HG03045 (cell line): ENCODE results near the gene FKBP14.

Experiments used
- ATAC-seq: cut with Tn5 transposase; IDR thresholded peaks from one replicate; pipeline ENCODE4 v1.9.1; 2021; ENCODE audit warnings: mild to moderate bottlenecking, moderate library complexity; ENCODE audit not compliant: unreplicated experiment

Gene FKBP14

DNA sequence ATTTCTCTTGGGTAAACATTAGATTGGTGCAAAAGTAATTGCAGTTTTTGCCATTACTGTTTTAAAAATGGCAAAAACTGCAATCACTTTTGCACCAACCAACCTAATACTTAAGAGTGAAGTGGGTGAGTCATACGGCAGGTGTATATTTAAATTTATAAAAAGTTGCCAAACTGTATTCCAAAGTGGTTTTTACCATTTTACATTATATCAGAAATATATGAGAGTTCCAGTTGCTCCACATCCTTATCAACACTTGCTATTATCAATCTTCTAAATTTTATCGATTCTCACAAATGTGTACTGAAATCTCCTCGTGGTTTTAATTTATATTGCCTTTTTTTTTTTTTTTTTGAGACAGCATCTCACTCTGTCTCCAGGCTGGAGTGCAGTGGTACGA is 33.4 kb downstream of the FKBP14 start:
- ATAC-seq, result no peak

DNA sequence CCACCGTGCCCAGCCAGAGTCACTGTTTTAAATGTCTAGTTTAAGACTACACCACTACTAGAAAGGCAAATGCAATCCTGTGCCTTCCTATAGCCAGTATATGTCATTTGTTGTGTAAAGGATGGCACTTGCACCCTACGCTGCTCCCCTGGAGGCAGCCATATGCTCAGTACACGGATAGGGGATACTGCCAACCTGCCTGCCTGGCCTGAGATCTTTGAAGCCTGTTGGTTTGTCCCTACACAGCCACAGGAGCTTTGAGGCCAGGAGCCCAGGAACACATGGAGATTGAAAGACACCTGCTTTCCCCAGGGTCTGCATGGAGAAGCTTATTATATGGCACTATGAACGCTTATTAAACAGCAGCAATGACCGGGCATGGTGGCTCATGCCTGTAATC is 34.6 kb downstream of the FKBP14 start:
- ATAC-seq, result no peak

DNA sequence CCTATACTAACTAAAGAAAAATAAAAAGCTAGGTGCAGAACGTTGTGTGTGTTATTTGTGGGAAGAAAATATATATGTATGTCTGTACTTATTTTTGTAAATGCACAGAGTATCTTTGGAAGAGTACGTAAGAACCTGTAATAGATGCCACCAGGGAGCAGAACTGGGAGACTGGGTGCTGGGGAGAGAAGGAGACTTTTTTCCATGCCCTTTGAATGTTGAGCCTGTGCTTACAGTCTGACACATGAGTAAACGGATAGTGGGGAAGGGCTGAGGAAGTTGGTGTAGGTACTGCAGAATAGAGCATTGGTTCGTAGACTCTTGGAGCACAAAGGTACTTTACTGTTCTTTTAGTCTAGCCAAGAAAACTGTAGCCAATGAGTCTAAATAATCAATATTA is 35.6 kb downstream of the FKBP14 start:
- ATAC-seq, result no peak

DNA sequence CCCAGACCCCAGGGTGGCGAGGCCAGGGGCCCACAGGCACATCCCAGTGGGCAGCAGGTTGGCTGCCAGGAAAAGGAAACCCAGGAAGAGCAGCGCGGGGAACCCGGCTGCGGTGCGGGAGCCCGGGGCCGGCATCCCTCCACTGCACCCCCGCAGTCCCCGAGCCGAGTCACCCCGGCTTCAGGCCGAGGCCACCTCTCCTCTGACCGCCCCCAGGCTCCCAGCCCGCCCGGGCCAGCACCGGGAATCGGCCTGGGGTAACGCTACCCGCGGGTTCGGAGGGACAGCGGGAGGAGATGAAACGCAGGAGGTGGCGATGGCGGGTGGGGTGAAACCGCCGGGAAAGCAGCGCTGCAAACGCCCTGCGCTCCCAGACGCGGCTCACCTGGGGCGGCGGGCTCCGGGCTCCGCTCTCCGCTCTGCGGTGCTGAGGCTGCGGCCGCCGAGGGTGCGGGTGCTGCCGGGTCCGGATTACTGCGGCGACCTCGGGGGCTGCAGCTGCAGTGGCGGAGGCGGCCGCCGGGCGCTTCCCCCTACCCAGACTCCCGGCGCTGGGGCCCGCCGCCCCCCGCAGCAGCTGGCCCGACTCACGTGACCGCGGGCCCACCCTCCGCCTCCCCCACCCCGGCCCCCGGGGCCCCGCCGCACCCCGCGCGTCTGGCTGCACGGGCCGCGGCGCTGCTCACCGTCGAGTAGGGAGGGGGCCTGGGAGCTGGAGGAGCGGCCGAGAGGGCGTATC is 37.1 kb downstream of the FKBP14 start, which contains the start of gene SCRN1:
Gene SCRN1 (minus strand): TSS at position 545 of the 739 bp plus-strand sequence. CDS start 20,734 bp downstream, outside the sequence.
- ATAC-seq, result peak; percentile 41

DNA sequence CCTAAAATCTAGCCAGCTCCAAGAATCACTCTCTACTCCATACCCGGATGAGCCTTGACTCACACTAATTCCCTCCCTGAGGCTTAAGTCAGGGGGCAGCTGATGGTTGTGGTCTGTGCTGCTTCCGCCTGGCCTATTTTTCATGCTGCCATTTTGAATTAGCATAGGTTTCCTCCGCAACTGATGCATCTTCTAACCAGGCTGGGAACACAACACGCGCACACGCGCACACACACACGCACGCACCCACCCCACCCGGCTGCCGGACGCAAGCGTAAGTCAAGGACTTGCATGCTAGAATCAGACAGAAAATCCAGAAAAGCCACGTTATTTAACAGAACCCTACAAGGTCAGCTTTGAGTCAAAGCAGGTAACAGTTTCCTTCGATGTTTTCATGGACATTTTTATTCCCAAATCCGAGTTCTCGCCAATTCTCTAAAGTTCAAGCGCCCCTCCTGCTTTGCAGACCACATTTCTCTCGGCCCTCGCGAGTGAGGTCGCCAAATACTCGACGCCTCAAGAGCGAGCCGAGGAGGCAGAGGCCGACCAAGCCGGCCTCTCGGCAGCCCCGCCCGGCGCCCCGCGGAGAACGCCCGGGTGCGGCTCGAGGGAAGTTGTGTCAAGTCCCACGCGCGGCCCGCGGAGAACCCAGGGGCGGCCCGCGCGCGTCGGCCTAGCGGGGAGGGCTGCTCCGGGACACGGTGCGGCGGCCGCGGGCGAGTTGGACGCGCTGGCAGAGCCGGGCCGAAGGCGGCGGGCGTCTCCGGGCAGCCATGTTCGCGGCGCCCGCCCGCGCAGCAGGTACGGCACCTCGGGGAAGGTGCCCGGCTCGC is 37.9 kb downstream of the FKBP14 start:
- ATAC-seq, result peak; percentile 37

DNA sequence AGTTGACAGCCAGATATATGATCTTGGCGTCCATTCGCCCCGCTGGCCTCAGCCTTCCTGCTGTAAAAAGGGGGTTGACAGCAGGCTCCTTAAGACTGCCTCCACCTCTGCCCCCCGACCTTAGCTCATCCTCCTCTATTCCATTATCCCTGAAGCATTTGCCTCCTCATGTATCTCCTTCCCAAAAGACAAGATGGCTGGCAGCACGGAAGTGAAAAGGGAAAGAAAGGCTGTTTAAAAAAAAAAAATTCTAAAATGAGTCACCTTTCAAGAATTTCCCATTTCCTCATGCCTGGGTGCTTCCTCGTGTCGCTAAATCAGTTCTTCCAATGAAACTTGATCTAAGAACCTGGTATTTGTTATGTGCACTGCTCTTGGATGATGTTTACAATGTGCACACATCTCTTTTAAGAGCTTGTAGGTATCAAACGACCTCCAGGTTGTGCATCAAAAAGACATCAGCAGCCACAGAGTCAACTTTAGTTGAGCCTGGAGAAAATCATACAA is 38.6 kb downstream of the FKBP14 start:
- no peak for ATAC-seq

DNA sequence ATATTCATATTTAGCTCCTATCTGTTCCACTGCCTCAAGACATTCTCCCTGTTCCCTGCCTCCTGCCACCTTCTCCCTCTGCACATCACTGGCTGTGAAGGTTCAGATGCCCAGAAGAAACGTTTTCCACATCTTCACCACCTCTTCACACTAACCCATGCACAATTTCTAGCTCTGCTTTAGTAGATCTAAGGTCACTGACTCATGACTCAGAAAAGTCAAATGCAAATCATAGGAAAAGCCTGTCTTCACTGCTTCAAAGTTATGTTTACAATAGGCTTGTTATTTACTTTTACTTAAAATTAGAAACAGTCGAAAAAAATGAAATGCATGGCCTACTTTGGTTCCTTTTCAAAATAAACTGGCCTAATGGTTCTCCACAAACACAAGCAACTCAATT is 39.4 kb downstream of the FKBP14 start:
- no peak for ATAC-seq

DNA sequence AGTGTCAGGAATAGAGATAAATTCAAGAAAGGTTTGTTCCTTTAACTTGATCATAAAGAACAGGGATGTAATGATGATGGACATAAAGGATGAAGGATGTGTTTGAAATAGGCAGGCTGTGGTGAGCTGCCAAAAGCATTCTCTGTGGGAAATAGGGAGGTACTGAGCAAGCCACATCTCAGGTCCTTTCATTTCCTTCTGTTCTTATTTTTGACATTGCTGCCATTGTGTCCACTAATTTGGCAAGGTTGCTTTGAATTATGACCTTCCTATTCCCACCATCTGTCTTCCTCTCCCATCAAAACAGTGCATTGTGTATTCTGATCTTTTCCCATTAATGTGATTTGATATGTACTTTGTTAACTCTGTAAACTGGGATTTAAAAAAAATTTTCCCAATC is 46.4 kb downstream of the FKBP14 start:
- no peak for ATAC-seq

DNA sequence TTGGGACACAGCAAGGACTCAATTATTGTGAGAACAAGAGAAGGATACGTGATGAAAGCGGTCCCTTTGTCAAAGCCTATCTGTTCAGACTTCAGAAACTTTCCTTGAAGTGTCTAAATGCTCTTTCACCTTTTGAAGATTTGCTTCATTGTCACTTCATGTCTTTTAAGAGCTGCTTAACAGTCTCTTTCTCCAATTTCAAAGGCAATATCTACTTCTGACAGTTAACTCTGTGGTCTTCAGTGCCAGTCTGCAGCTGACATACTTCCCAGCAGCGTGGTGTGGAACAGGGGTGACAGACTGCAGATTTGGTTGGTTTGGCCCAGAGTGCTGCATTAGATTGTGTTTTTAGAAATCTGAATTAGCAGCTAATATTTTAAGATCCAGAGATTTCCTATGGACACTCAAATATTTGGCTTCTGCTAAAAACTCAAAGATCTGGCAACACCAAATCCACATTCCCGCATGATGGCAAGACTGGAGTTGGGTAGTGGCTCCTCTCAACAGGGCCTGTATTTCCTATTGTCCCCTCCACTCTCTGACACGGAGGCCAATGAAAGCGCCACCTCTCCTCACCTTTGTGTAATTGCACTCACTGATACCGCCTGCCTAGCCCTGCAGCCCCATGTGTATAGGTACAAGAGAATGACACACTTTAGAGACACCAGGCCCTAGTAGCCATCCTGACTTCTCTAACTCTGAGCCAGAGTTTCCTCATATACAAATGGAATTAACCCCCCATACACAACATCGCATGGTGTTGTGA is 48.4 kb downstream of the FKBP14 start:
- no peak for ATAC-seq

DNA sequence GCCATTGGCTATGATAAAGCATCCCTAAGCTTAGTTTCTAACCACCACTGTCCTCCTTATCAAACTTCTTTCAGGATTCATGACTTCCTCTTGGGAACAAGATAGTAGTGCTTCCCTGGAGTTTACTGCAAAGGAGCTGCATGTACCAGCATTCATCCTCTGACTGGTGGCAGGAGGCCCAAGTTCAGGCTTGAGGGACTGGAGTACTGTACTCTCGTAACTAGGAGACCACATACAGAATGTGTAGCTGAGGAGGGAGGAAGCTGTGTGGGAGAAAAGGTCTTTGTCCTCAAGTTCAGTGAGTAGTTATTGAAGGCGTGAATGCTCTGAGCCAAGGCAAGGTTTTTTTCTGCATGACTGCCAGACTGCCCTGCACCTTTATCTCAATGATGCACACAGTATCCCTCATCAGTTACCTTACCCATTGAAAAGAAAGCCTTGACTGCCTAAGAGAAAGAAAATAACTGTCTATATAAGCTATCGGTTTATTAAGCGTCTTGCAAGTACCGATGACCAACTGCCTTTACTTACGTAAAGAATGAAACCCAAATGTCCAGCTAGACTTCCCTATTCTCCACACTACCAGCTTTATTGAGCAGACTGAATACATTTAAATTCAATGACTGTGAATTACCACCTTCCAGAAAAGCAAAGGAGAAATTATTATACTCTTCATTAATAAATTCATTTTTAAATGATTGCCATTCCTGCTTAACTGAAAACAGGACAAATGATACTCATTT is 49.7 kb downstream of the FKBP14 start:
- ATAC-seq, result no peak

DNA sequence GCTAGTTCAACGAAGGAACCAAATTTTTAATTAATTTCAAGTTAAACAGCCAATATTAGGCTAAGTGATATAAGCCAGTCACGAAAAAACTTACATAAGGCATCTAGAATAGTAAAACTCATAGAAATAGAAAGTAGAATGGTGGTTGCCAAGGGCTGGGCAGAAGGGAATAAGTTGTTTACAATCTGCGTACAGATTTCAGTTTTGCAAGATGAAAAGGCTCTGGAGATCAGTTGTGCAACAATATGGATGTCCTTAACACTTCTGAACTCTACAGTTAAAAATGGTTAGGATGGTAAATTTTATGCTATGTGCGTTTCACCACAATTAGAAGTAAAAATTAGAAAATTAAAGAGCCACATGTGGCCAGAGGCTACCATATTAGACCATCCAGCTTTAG is 50.2 kb downstream of the FKBP14 start:
- ATAC-seq, result no peak

DNA sequence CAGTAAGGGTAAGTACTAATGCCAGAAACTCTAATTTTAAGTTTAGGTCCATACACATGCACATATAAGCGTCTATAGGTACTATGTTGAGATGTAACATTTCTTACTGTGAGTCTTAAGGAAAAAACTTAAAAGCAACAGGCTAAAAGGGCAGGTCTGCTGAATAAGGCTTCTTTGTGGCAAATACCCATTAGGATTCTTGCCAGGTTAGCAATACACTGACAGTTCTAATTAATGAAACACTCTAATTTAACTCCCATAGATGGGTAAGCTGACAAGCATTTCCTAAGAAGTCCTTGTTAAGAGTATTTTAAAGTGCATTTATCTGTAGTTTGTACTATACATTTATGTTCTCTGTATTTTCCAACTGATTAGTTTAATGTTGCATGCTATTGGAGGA is 50.9 kb downstream of the FKBP14 start:
- ATAC-seq, result no peak

DNA sequence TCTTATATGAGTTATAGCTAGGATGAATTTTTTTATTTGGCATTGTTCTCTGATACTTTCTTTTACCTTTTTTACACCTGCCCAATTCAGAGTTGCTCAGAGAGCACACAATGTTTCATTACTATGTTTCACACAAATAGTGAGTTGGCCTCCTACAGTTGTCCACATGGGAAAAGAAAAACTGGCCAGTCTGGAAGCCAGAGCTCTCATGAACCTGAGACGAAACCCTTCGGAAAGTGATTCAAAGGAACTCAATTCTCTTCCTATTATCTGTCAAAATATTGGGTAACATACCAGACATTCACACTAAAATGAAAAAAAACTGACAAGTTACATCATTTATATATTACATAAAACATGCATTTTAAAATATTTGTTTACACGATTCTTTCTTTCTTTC is 52.2 kb downstream of the FKBP14 start:
- no peak for ATAC-seq

DNA sequence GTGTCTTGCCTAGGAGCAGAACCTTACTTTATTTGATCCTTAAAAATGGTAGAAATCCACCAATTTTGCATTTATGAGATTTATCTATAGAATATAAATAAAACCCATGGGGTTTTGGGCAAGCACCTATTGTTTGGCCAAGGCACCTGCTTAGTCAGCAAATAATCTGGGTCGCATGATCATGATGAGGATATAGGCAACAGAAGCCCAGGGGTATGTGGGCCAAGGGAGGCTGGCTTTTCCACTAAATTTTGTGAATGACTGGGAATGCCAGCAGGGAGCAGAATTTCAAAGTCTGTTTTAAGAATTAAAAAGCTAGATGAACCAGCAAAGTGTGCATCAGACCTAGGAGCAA is 54.2 kb downstream of the FKBP14 start:
- ATAC-seq, result no peak

DNA sequence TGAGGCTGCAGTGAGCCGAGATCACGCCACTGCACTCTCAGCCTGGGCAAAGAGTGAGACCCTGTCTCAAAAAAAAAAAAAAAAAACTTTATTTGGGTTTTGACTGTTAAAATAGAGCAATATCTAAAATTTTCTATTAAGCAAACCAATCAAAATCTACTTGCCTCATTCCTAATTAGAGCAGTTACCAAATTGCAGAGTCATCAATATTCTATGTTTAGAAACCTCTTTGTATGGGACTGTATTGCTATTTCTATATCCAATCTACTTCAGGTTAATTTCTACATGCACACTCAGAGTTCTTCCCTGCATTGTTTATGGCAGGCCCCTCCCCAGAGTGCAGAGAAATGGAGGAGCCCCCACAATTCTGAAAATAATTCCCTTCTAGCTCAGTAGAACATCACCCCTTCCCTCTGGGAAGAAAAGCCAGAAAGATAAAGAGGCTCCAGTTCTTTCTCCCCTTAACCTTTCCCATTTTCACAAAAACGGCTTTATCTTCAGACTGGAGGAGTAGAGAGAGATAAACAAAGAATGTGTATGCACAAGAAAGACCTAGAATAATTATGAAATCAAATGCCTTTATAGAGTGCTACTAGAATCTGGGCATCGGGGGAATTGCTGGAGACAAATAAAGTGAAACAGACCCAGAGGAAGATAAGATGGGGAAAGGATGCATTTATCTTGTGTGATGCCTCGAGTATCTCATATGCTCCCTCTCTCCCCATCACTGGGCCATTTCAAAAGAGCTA is 54.8 kb downstream of the FKBP14 start:
- ATAC-seq, result no peak

DNA sequence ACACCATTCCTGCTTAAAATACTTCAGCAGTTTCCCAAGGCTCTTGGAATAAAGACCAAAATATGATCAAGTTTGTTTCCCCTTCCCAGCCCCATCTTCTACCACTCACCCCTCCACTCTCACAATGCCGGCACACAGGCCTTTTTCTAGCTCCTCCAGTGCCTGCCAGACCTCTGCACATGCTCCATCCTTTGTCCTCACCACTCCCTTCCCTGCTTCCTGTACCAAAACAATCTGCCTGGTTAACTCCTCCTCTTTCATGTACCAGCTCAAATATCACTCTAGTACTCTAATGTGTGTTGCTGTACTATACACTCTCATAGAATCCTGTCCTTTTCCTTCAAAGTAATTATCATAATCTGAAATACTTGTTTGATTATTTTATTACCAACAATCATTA is 56.3 kb downstream of the FKBP14 start:
- no peak for ATAC-seq

DNA sequence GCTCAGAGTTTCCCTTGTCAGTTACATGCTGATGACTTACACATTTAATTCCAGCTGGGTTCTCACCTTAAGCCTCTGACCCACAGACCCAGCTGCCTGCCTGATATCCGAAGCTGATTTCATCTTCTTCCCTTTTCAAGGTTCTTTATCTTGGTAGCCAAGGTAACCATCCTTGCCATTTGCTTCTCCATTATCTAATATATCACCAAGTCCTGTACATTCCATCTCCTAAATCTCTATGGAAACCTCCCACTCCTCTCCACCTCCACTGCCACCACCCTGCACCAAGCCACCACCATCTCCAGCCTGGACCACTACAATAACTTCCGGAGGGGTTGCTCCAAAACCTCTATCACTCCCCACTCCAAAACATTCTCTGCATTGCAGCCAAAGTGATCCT is 56.8 kb downstream of the FKBP14 start:
- ATAC-seq, result no peak

DNA sequence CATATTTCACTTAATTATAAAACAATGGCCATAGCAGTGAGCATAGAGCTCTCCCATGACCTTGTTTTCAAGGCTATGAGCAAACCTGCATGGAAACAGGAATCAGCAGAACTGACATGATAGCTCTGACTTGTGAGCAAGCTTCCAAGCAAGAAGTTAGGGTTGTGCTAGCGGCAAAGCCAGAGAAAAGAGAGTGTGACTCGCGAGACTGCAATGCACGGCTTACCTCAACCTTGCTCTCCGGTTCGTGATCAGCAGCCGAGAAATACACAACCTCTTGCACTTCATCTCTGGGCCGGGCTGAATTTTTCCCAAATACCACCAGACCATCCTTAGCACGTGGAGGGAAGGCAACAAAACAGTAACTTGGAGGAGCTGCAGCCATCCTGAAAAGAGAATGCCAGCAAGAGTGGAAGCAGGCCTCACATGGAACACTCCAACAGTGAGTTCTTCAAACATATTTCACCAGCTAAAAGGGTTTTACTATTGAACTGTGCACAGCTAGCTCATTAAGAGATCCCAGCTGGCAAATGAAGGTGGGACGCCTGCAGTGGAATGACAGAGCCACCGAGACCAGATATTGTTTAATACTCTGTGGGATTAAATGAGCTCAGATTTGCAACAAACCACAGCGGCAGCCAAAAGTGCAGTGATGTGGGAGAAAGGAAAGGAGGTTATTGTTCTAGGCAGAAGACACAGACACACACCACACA is 57.7 kb downstream of the FKBP14 start:
- ATAC-seq, result no peak

DNA sequence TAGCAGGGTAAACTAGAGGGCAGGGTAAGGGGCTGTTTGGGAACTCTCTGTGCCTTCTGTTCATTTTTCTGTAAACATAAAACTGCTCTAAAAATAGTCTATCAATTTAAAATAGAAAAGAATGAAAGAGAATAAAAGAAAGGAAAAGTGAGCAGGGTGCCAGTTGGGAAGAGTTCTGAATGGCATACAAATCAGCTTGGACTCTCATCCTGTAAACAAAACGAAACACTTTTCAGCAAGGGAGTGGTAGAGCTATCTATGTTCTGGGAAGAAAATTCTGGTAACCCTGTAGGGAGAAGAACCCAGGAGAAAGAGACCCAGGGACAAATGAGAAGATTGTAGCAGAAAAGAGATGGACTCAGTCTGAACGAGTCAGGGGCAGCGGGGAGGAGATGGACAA is 61.5 kb downstream of the FKBP14 start:
- ATAC-seq, result no peak
